Measurements from ENCODE around the gene EEFSEC. TPM values are rescaled to one million over a fixed set of nuclear protein-coding genes. Genes with fewer than 3 reads are reported as not detected.

The EEFSEC gene
- total RNA-seq, 1 donor from 2014 or later = 5.7 TPM

GRCh38 chr3:128318275-128318941 lies 165.1 kb downstream of the EEFSEC start:
- DNase-seq = no peak

GRCh38 chr3:128319107-128319506 lies 165.8 kb downstream of the EEFSEC start:
- no peak for DNase-seq

DNA sequence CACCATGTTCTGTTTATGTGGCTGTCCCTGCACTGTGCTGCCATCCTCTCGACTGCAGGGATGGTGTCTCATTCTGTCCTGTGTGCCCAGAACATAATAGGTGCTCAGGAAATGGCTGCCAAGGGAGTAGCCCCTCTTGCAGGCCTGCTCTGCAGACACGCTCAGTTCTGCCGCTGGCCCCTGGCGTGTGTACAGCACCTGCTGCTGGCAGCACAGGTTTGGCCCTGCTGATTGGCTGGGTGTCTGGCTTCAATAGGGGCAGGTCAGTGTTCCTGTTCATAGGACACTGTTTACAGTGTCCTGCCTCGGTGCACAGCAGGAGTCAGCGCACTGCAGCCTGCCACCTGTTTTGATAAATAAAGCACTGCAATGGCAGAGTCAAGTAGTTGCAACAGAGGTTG lies 166.5 kb downstream of the EEFSEC start:
- no peak for DNase-seq

DNA sequence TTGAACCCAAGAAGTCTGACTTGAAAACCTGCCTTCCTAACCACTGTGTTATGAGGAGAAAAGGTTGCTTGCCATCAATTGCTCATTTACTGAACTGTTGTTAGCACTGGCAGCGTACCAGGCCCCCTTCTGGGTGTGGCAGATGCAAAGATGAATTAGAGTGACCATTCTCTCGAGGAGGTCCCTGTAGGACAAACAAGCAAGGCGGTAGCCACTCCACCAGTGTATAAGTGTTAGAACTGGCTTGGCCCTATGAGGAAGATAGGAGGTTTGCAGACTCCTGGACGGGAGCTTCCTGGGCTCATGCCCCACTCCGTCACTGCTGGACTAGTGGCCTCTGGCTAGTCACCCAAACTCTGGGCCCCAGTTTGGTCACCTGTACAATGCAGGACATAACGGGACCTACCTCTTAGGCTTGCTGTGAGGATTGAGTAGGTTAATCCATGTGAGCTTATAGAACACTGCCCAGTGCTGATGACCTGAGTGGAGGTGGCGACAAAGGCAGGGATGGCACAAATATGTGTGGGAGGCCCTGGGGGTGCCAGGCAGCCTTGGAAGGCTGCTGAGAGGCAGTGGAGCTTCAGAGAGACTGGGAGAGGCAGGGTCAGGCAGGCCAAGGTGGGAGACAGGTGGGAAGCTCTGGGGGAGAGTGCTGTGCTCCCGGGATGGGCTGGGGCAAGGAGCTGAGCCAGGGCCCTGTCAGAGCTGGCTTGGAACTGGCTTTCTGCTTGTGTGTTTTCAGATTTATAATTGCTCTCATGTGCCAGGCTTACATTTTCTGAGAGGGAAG lies 167.5 kb downstream of the EEFSEC start:
- DNase-seq = no peak

DNA sequence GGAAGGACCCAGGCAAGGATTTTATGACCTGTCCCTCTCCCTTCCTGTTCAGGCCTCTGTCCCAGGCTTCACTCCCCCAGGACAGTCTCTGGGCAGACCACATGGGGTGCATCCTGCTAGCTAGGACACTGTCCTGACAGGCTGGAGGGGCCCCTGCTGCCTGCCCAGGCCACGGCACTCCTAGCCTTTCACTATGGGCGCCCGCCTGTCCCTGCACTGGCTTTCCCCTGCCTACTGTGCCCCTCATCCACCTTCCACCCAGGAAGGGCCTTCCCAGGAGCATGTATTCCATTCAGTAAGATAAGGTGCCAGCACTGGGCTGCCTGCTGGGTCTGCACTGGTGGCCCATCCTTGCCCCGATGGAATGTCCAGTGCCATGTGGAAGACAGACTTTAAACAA lies 168.1 kb downstream of the EEFSEC start:
- DNase-seq = no peak

DNA sequence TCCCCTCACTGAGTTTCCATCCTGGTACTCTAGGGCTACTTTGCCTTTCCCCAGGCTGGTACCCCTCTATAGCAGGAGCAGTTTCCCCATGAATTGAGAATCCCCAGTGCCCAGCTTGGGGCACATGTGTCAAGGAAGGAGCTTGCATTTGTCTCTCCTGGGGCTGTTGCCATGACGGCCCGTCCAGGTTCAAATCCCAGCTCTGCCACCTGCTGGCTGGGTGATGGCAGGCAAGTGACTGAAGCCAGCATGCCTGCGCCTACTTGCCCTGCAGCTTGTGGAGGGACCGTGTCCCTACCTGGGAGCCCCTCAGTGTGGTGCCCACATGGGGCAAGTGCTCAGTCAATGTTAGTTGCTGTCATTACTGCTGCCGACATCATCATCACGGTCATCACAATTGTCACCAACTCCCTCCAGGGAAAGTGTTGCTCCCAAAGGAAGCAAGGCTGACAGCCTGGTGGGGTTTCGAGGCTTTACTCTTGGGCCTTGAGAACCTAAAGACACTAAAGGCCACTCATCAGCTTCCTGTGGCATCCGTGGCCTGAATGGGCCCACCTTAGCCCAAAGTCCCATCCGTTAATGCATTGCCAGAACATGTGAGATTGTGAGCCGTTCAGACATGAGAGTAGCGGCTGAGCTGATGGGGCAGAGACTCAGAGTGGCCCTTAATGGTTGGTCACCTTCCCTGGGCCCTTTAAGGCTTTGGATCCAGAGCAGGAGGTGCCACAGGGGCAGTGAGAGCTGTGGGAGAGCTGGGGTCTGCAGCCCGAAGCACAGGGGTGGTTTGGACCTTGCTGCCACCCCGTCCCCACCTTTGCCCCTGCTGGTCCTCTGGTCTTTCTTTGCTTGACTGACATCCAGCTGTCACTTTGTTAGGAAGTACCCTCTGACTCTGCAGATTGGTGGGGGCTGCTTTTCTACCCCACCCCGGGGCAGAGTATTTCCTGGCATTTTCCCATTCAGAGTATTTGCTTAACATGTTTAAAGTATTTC lies 169.0 kb downstream of the EEFSEC start:
- DNase-seq = no peak

DNA sequence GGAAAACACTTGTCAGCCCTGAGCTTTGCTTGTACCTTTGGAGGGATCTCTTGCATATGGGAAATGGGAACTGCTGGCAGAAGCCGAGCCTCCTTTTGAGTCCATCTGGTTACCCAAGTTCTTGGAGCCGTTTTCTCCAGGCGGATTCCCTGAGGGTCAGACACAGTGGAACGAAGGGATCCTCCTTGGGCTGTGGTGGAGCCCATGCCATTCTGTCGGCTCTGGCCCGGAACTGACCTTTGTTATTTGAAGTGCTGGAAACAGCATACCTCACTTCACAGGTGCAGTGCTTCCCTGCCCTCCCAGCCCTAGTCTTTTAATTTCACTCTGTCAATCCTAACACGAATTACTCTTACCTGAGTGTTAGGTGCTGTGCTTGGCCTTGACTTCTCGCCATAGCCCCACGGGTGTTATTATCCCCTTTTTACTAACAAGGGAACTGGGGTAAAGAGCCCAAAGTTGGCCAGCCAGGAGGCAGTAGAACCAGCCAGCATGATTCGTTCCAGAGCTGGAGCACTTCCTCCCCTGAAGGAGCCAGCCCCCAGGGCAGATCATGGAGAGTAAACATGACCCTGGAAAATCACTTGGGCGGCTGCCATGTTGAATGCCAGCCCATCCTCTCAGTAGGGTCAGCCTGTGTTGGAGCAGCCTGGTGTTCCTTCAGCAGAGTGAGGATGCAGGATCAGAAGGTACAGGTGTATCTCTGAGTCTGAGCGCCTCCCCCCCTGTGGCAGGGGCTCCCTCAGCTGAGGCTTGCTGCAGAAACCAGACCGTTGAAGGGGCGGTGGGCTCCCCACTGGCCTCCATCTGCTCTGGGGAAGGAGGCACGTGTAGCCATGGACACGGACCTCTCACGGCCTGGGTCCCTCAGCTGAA lies 170.2 kb downstream of the EEFSEC start:
- no peak for DNase-seq

DNA sequence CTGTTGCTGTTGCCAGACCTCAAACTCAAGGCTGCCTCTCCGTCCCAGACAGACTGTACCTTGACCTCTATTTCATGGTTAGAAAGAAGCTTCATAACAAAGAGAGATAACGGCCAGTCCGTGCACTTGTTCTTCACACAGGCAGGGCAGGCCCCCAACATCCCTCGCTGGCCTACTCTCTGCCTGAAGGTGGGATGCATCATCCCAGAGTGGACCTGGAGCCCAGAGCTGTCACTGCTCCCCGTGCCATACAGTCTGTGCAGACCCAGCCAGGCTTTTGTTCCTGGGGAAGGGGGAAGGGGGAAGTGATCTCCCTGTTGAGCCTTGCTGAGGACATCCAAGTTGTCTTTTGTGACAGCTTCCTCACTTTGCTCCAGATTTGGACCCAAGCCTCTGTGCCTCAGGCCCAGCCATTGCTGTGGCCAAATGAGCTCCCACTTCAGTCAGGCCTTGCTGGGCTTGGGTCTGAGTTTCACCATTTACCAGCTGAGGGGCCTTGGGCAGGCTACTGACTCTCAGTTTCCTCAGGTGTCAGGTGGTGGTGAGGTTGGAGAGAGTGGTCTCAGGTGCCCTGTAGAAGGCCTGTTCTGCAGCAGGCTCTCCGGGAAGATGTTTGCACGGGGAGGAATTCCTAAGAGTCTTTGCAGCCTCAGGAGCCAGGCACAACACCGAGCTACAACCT lies 171.8 kb downstream of the EEFSEC start:
- no peak for DNase-seq

- DNase-seq = no peak
Observed at GRCh38 chr3:128326051-128326823, 173.0 kb downstream of the EEFSEC start.

DNA sequence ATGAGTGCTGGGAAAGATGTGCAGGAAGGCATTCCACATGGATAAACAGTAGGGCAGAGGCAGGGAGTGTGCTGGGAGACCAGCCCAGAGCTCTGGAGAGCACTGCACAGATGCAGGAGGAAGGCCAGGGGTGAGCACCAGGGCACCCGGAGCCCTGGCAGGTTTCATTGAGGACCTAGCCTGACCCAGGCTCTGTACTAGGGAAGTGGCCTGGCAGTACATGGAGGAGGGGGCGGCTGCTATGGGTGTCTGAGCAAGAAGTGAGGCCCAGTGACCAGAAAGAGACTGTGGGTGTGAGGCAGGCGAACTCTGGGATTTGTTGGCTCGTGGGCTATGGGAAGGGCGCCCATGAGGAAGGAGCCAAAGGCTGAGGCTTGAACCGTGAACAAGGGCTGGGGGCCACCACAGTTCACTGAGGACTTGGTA lies 174.3 kb downstream of the EEFSEC start:
- no peak for DNase-seq

- no peak for DNase-seq
Observed at GRCh38 chr3:128328546-128329458, 175.5 kb downstream of the EEFSEC start.

DNA sequence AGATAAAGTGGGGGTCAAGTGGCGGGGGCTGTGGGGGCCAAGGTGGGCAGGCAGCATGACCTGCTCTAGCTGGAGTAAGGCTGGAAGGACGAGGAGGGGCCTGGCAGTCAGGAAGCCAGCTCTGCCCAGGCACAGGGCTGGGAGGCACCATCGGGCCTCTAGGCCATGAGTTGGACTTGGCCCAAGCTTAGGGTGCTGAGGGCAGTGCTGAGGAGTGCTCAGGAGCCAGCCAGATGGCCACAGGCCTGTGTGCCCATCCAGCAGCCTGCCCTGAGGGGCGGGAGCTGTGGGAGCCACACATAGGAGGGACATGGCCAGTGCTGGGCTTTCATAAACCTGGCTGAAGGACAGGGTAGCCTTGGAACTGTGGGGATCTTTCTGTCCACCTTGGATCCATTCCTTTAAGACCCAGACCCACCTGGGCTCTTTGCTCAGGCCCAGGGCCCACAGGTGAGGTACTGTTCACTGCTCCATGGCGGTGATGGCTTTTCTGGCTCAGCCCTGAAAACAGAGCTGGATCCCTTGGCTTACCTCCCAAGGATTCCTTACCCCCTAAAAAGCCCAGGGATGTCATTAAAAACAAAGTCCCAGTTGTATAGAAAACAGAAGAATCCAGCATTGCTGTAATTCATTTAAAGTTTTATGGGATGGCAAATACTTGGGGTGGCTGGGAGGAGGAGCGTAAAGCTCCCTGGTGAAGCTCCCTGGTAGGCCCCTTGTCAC lies 176.4 kb downstream of the EEFSEC start:
- no peak for DNase-seq

DNA sequence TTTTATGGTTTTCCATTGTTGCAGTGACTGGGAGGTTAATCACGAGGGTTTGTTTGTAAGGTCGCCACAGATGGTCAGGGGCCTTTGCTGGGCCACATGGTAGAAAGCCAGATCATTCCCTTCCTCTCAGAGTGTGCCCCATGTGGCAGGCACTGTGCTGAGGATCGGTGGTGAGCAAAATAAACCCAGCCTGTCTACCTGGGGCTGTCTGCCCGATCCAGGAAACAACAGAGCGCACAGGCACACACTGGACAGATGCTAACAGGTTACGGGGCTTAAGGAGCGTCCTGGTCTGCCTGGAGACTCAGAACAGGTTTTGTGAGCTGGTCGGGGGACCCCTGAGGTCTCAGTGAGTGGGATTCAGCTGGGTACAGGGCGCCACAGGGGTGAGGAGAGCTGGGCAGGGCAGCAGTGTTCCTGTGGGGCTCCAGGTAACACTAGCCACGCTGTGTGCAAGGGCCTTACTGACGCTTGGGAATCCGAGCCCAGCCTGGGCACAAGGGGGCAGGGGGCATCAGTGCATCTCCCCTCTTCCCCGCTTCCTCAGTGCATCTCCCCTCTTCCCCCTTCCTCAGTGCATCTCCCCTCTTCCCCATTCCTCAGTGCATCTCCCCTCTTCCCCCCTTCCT lies 177.0 kb downstream of the EEFSEC start:
- DNase-seq = no peak

GRCh38 chr3:128334086-128334645 lies 180.9 kb downstream of the EEFSEC start:
- no peak for DNase-seq

- no peak for DNase-seq
Observed at GRCh38 chr3:128334766-128335165, 181.5 kb downstream of the EEFSEC start.

DNA sequence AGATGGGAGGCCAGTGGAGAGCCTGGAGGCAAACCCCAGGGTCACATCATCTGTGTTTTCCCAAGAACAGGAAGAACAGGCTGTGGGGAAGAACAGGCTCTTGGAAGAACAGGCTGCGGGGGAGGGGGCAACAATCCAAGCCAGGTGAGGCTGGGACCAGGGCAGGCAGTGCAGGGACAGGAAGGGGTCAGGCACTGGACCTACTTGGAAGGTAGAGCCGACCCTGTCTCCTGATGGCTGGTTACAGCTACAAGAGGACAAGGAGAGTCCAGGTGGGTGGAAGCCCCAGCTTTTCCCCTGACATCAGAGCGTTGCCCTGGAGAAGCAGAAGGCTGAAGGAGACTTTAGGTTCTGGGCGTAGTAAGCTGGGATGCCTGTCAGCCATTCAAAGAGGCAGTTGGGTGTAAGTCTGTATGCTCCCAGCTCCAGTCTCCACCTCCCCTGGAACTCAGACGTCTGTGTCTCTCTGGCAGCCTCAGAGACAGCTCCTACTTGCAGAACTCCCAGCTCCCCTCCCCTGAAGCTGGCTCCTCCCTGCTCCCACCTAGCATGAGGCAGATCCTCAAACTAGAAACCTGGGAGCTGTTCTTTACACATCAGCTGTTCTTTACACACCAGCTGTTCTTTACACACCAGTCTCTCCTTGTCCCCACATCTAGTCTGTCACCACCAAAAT lies 182.5 kb downstream of the EEFSEC start:
- no peak for DNase-seq

Data from skin of body (tissue), 2 donors.